ENCODE results near the gene CPNE1.
"Not testable (repeated sequence)": the region's sequence is repeated elsewhere in the genome, so short reads cannot be mapped to it uniquely, and the experiment has no call there.

DNA sequence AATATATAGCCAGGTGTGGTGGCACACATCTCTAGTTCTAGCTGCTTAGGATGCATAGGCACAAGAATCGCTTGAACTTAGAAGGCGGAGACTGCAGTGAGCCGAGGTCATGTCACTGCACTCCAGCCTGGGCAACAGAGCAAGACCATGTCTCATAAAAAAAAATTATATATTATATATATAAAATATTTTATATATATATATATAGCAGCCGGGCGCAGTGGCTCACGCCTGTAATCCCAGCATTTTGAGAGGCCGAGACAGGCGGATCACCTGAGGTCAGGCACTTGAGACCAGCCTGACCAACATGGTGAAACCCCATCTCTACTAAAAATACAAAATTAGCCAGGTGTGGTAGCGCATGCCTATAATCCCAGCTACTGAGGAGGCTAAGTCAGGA is 20.7 kb upstream of the CPNE1 start:
- TF ChIP-seq, protein P1, sequence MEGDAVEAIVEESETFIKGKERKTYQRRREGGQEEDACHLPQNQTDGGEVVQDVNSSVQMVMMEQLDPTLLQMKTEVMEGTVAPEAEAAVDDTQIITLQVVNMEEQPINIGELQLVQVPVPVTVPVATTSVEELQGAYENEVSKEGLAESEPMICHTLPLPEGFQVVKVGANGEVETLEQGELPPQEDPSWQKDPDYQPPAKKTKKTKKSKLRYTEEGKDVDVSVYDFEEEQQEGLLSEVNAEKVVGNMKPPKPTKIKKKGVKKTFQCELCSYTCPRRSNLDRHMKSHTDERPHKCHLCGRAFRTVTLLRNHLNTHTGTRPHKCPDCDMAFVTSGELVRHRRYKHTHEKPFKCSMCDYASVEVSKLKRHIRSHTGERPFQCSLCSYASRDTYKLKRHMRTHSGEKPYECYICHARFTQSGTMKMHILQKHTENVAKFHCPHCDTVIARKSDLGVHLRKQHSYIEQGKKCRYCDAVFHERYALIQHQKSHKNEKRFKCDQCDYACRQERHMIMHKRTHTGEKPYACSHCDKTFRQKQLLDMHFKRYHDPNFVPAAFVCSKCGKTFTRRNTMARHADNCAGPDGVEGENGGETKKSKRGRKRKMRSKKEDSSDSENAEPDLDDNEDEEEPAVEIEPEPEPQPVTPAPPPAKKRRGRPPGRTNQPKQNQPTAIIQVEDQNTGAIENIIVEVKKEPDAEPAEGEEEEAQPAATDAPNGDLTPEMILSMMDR (IDR thresholded peaks at IDR 0.05) = not testable (repeated sequence)
- TF ChIP-seq EP300, POLR2AphosphoS5, POLR2A (IDR thresholded peaks at IDR 0.05): not testable (repeated sequence)
